HG03520 (cell line): ENCODE data around the gene EXOC8.
"Not testable (repeated sequence)": the region's sequence is repeated elsewhere in the genome, so short reads cannot be mapped to it uniquely, and the experiment has no call there.

Source experiments
- ATAC-seq: cut with Tn5 transposase; IDR thresholded peaks from one replicate; pipeline ENCODE4 v1.9.1; 2021; ENCODE audit warnings: mild to moderate bottlenecking, moderate library complexity; ENCODE audit not compliant: unreplicated experiment

EXOC8 gene

DNA sequence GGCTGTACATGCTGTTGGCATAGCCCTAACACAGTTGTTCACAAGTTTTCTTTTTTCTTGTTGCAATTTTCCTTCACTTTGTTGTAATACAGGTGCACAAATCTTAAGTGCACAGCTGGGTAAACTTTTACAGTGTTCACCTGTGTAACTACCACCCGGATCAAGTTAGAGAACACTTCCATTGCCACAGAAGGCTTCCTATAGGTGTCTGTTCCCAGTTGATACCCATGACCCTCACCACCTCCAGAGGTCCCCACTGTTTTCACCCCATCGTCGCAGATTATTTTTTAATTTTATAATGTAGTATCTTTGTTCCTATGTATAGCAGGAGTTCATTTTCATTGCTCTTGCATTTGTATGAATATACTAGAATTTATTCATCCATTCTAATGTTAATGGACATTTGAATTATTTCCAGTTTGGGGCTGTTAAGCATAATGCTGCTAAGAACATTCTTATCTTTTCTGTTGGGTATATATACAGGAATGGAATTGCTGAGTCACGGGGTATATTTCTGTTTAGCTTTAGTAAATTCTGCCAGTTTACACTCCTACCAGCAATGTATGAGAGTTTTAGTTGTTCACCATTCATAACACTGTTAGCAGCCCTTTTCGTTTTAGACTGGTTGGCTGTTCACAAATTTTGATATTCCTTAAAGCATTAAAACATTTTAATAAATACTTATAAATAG lies 16.8 kb upstream of the EXOC8 start:
- no peak for ATAC-seq

DNA sequence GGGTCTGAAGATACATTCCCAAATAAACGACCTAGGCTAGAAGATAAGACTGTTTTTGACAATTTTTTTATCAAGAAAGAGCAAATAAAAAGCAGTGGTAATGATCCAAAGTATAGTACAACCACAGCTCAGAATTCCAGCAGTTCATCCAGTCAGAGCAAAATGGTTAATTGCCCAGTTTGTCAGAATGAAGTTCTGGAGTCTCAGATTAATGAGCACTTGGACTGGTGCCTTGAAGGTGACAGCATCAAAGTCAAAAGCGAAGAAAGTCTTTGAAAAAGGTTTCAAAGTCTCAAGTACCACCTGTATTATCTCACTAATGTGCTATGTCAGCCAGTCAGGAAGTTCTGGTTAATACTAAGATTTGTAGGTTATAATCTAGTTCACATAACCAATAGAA lies 15.4 kb upstream of the EXOC8 start:
- ATAC-seq = no peak

- no peak for ATAC-seq
Measured at GRCh38 chr1:231351816-231352215, 14.2 kb upstream of the EXOC8 start.

GRCh38 chr1:231348856-231349255 lies 11.2 kb upstream of the EXOC8 start:
- not testable (repeated sequence) for ATAC-seq

- ATAC-seq = no peak
Measured at GRCh38 chr1:231348442-231348841, 10.8 kb upstream of the EXOC8 start.

DNA sequence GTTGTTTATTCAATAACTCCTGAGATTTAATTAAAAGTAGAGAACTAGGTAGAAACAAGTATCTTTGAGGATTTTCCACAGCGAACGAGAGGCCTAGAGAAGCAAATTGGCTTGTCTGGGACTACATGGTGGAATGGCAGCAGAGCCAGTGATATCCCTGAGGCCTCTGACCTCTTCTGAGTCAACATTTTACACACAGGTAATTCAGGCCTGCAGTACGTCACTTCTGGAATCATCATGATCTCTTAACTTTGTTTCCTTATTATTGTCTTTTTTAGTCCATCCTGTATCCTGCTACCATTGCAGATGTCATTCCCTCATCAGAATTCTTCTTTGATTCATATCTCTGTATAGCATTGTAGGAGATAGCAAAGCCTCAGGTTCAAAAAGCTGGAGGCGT lies 10.3 kb upstream of the EXOC8 start:
- no peak for ATAC-seq

GRCh38 chr1:231340328-231341013 lies 2.8 kb upstream of the EXOC8 start:
- no peak for ATAC-seq

- ATAC-seq = peak; percentile 0
Measured at GRCh38 chr1:231338270-231339128, 847 bp upstream of the EXOC8 start, which contains the start of gene SPRTN. Gene SPRTN, plus strand, starts transcription at chr1:231338293. Its CDS starts 91 bp downstream, at chr1:231338384.

GRCh38 chr1:231337043-231337471 lies 595 bp downstream of the EXOC8 start:
- peak; percentile 2 for ATAC-seq

- ATAC-seq = no peak
Measured at GRCh38 chr1:231335663-231336602, 1.7 kb downstream of the EXOC8 start.

DNA sequence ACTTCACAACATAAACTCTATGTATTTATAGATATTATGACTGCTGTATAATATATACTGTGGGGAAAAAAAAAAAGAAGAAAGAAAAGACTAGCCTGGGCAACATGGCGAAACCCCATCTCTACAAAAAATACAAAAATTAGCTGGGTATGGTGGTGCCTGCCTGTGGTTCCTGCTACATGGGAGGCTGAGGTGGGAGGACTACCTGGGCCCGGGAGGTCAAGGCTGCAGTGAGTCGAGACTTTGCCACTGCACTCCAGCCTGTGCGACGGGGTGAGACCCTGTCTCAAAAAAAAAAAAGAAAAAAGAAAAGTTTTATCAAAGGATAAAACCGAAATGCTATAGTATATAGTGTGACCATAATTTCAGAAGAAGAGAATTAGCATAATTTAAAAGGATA lies 2.7 kb downstream of the EXOC8 start:
- no peak for ATAC-seq

DNA sequence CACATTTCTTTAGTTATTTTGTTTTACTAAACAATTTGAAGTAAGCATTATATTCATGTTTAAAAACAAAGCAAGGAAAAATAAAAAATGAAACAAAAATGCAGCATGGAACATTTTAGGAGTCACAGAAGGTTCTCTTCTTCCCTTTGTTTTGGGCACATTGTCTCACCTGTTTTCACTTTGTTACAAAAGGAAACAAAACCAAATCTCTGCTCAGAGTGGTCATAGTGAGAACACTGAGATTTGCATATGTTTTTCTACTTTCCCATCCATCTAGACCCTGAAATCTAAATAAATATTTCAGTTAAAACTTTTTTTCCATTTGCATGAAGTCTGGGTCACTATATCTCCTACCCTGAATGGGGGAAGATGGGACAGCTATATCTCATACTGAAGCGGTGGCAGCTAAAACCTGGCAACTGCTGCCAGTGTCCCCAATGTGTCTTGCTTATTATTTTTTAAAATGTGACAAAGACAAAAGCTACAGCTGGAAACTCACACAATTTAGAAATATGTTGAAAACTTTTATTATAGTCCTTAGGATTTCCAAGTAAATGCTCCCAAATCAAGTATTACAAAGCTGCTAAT lies 3.5 kb downstream of the EXOC8 start:
- no peak for ATAC-seq

- ATAC-seq = no peak
Measured at GRCh38 chr1:231332761-231333160, 4.9 kb downstream of the EXOC8 start.

DNA sequence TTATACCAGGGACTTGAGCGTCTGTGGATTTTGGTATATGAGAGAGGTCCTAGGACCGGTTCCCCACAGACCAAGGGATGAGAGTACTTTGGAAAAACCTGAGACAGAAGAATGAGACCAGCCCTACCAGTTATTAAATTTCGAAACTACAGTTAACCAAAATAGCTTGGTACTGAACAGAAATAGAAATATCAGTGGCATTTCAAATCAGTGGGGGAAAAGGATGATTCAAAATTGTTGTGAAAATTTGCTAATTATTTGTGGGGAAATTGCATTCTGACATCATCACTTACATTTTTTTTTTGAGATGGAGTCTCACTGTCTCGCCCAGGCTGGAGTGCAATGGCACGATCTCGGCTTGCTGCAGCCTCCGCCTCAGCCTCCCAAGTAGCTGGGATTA lies 8.2 kb downstream of the EXOC8 start:
- ATAC-seq = no peak

- no peak for ATAC-seq
Measured at GRCh38 chr1:231327617-231328016, 10.0 kb downstream of the EXOC8 start.

DNA sequence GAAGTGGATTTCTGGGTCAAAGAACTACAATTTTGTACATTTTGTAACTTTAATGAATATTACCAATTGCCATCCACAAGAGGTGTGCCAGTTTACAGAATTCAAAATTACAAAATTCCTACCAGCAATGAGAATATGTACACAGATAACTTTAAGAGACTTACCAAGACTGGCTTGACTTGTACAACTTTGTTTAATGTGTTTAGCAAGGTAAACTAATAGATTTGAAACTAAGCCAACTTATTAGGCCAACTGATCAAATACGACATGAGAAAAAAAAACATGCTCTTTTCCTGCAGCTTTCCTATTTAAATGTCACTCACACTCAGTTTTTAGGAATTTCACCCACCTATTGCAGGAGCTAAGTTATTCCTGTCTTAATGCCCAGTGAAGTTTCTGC lies 11.4 kb downstream of the EXOC8 start:
- ATAC-seq = no peak

DNA sequence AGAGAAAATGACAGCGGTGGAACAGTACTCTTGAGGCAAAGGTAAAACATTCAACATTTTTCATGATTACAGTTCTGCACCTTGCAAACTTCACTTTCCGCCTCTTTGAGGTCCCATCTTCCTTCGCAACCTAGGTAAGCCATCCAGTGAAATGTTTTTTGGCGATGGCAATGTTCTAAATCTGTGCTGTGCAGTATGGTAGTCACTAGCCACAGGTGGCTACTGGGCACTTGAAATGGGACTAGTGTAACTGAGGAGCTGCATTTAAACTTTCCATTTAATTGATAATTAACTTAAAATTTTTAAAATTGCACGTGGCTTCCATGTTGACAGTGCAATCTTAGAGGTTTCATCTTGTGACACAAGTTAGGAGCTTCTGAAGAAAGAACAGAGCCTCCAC lies 13.0 kb downstream of the EXOC8 start:
- no peak for ATAC-seq

- ATAC-seq = no peak
Measured at GRCh38 chr1:231322880-231323530, 14.6 kb downstream of the EXOC8 start.

GRCh38 chr1:231319080-231319479 lies 18.6 kb downstream of the EXOC8 start:
- no peak for ATAC-seq

- no peak for ATAC-seq
Measured at GRCh38 chr1:231318568-231318967, 19.1 kb downstream of the EXOC8 start.
